HG03558 (cell line): ENCODE results near the gene TMEM140.
"Not testable (repeated sequence)": the region's sequence is repeated elsewhere in the genome, so short reads cannot be mapped to it uniquely, and the experiment has no call there.

Source experiments
- ATAC-seq: cut with Tn5 transposase; IDR thresholded peaks from one replicate; pipeline ENCODE4 v1.9.1; 2021; ENCODE audit warnings: moderate number of reproducible peaks; ENCODE audit not compliant: unreplicated experiment; ENCODE audit errors: extremely low read depth

TMEM140 gene

GRCh38 chr7:135171581-135172291 is 23.9 kb downstream of the TMEM140 start:
- ATAC-seq, result not testable (repeated sequence)

GRCh38 chr7:135173916-135174315 is 26.0 kb downstream of the TMEM140 start:
- not testable (repeated sequence) for ATAC-seq

- no peak for ATAC-seq
Observed at GRCh38 chr7:135174941-135175340, 27.1 kb downstream of the TMEM140 start.

GRCh38 chr7:135175931-135176330 is 28.1 kb downstream of the TMEM140 start:
- no peak for ATAC-seq

- no peak for ATAC-seq
Observed at GRCh38 chr7:135177028-135177696, 29.3 kb downstream of the TMEM140 start.

GRCh38 chr7:135178364-135178763 is 30.5 kb downstream of the TMEM140 start:
- ATAC-seq, result no peak

- no peak for ATAC-seq
Observed at GRCh38 chr7:135179321-135179925, 31.6 kb downstream of the TMEM140 start.

- no peak for ATAC-seq
Observed at GRCh38 chr7:135180122-135180521, 32.2 kb downstream of the TMEM140 start.

- ATAC-seq, result no peak
Observed at GRCh38 chr7:135181261-135181928, 33.5 kb downstream of the TMEM140 start.

GRCh38 chr7:135181929-135182678 is 34.2 kb downstream of the TMEM140 start:
- ATAC-seq, result no peak

GRCh38 chr7:135183478-135183877 is 35.6 kb downstream of the TMEM140 start:
- no peak for ATAC-seq

GRCh38 chr7:135184254-135184841 is 36.5 kb downstream of the TMEM140 start:
- no peak for ATAC-seq

- ATAC-seq, result no peak
Observed at GRCh38 chr7:135185471-135186260, 37.8 kb downstream of the TMEM140 start.

- no peak for ATAC-seq
Observed at GRCh38 chr7:135186261-135186540, 38.3 kb downstream of the TMEM140 start.

- peak; percentile 56 for ATAC-seq
Observed at GRCh38 chr7:135186841-135187253, 39.0 kb downstream of the TMEM140 start.

GRCh38 chr7:135188298-135188984 is 40.6 kb downstream of the TMEM140 start:
- no peak for ATAC-seq

- ATAC-seq, result no peak
Observed at GRCh38 chr7:135189221-135189662, 41.4 kb downstream of the TMEM140 start.

- ATAC-seq, result no peak
Observed at GRCh38 chr7:135189961-135190360, 42.1 kb downstream of the TMEM140 start.

GRCh38 chr7:135190703-135191102 is 42.8 kb downstream of the TMEM140 start:
- no peak for ATAC-seq
